HG03196 (cell line): ENCODE results near the gene MOV10L1.
"Not testable (repeated sequence)": the region's sequence is repeated elsewhere in the genome, so short reads cannot be mapped to it uniquely, and the experiment has no call there.

ENCODE experiments used
- ATAC-seq: cut with Tn5 transposase; IDR thresholded peaks from one replicate; pipeline ENCODE4 v1.9.1; 2021; ENCODE audit not compliant: unreplicated experiment

MOV10L1 gene

DNA sequence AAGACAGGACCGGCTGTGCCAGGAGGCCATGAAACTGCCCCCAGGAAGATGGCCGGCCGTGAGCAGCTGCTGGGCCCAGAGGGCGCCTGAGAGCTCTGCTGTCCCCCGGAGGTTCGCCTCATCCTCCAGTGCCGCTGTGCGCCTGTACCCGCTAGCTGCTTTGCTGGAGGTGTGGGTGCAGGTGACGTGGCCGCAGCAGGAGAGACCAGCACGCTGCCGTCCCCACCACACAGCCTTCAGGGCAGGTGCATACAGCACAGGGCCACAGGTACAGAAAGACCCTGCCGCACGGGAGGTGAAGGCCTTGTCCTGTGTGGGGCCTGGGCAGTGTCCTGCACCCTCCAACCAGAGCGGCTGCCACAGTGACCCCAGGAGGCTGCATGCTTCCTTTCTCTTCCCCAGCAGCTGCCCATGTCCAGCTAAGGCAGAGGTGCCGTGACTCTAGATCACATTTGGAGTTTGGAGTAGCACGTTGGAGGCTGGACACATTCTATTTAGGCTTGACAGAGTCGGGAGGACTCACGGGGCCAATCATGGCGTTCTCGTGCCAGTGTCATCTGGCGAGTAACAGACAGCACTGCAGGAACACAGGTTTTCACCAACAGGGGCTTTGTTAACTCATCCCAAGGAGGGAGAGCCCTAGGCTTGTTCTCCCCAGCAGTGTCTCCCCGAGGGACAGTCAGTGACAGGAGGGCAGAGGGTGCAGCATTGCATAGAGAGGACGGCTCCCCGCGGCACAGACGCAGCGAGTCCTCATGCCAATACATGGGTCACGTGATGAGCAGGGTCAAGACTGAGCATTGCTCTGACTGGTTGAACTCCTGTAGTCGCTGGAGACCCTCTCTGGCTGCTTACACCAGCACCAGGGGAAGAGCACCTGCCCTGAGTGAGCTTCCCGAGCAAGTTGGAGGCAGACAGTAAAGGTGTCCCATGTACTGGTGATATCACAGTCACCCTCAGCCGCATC, 62.0 kb downstream of the MOV10L1 start:
- ATAC-seq: no peak

DNA sequence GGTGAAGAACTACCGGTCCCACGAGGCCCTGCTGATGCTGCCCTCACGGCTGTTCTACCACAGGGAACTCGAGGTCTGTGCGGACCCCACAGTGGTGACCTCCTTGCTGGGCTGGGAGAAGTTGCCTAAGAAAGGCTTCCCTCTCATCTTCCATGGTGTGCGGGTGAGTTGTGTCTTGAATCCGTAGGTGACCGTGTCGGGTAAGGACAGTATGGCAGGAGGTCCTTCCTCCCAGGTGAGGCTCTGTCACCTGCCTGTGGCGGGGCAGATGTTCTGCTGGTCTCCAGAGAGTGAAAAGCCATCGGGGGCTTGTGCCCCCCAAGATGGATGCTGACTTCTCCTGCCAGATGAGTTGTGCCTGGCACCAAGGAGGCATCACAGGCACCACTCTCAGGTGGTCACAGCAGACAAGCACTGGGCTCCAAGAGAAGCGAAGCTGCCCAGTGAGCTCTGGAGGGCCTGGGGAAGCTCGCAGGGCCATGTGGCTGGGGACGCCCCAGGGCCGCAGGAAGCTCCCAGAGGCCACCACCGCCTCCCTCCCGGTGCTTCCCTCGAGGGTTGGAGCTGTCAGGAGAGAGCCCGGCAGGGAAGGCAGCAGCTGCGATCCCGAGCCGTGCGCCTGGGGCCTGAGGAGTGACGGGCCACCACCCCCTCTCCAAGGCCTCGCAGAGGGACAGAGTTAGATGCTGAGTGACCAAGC, 63.4 kb downstream of the MOV10L1 start:
- ATAC-seq: no peak

DNA sequence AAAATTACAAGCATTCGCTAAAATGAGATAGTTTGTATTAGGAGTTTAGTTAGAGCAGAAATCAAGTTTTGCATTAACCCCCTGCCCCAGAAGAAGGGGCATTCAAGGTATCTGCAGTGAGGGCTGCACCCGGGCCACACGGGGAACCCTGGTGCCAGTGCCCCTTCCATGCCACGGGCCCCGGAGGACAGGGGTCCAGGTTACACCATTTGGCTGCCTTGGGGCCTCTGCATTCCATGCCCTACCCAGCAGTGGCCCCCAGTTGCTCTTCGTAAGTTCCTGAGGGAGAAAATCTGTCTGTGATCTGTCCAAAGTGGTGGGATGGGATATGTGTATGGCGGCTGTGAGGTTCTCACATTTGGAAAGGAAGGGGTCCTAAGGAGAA, 63.9 kb downstream of the MOV10L1 start:
- no peak for ATAC-seq

DNA sequence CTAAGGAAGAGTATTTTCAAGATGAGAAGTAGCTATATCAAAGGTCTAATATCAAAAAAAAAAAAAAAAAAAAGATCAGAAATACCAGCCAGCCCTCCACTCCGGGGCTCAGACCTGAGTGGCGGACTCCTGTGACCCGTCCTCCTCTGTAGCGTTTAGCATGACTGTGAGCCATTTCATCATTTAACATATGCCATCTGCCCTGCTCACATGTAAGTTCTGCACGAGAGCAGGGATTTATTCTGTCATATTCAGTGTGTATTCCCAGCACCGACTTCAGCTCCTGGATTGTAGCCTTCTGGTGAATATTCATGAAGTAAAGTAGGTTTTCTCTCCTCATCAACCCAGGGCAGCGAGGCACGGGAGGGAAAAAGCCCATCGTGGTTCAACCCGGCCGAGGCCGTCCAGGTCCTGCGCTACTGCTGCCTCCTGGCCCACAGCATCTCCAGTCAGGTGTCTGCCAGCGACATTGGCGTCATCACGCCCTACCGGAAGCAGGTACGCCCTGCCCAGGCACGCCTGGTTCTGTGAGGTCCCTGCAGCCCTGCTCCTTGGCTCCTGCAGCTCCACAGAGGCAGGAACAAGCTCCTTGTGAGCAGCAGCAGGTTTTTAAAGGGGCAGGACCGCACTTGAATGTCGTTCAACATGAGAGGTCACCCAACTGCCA, 68.0 kb downstream of the MOV10L1 start:
- ATAC-seq: no peak

DNA sequence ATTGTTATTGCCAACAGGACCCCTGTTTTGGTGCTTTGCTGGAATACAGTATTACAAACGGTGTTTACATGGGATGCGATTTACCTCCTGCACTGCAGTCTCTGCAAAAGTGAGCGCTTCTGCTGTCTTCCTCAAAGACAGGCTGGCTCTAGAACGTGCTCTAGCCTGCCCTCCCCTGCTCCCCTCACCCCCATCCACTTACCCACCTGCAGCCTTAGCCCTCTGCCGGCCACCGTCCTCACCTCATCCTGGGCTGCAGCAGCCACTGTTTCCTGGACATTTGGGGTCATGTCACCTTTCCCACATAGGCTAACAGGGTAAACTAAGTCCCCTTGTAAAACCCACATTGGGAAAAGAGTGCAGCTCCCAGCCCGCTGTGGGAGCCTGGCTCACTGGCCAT, 71.1 kb downstream of the MOV10L1 start:
- no peak for ATAC-seq

DNA sequence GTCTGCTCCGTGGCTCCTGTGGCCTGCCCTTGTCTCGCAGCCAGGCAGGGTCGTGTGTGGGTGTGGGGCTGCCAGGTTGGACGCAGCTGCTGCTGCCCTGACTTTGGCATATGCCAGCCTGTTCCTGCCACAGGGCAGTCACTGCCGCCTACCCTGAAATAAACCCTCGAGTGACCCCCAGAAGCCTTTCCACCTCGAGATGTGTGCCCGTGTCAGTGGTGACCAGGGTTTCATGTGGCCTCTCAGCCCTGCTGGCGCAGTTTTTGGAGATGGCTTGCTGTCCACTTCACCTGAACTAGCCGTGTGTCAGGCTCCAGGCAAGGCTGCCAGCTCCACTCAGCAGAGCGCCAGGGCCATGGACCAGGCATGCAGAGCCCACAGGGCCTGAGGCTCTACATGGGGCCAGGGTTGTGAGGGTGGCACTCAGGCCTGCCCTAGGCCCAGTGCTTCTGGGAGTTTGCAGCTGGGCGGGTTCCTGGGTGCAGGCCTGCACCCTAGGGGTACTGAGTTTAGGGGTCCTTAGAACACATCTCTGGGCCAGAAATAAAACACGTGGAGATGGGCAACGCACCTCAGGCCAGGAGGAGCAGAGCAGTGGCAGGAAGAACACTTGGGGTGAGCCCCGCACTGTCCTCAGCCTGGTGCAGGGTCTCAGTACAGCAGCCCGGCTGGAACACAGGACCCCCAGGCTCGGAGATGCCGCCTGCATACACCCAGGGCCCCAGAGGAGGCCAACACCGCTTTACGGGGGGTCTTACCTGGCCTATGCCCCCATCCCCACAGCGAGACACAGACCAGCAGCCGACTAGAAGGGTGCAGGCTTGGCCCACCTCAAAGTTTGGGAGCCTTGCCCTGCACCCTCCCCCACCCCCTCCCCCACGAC, 71.9 kb downstream of the MOV10L1 start:
- ATAC-seq: no peak

DNA sequence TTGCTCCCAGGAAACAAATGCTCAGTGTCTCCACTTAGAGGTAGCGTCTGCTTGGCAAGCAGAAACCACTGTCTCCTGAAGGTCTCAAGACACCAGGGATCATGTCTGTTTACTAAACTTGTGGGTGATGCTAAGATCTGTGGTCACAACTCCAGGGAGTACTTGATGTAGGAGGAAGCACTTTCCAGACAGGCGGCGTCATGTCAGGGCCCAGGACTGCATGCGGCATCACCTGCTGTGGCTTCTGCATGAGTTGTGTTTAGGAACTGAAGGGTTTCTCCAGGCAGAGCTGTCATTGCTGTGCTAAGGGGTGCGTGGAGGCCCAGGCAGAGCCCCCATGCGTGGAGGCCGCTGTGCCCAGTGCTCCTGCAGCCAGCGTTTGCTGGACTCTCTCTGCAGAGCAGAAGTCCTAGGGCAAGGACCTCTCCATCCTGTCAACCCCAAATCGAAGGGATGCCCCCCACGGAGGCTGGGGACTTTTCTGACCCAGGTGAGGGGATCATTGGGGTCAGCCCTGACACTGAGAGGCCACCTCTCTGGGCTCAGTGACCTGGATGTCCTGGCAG, 72.7 kb downstream of the MOV10L1 start:
- ATAC-seq: no peak

DNA sequence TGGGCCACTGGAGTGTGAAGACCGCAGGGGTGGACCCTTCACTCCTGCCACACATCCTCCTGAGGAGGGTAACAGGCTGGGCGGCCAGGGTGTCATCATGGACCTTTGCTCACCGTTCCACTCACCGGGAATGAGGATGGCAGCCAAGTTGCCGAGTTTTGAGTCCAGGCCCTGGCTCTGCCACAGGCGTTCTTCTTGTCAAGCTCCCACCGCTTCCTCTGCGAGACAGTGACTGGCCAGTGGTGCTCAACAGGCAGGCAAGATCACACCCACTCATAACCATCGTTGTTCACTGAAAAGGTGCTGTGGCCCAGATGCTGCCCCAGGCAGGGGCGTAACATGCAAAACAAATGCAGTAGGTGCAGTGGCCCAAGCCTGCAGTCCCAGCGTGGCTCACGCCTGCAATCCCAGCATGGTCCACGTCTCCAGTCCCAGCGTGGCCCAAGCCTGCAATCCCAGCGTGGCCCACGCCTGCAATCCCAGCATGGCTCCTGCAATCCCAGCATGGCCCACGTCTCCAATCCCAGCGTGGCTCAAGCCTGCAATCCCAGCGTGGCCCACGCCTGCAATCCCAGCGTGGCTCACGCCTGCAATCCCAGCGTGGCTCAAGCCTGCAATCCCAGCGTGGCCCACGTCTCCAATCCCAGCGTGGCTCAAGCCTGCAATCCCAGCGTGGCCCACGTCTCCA, 75.8 kb downstream of the MOV10L1 start:
- ATAC-seq: no peak

DNA sequence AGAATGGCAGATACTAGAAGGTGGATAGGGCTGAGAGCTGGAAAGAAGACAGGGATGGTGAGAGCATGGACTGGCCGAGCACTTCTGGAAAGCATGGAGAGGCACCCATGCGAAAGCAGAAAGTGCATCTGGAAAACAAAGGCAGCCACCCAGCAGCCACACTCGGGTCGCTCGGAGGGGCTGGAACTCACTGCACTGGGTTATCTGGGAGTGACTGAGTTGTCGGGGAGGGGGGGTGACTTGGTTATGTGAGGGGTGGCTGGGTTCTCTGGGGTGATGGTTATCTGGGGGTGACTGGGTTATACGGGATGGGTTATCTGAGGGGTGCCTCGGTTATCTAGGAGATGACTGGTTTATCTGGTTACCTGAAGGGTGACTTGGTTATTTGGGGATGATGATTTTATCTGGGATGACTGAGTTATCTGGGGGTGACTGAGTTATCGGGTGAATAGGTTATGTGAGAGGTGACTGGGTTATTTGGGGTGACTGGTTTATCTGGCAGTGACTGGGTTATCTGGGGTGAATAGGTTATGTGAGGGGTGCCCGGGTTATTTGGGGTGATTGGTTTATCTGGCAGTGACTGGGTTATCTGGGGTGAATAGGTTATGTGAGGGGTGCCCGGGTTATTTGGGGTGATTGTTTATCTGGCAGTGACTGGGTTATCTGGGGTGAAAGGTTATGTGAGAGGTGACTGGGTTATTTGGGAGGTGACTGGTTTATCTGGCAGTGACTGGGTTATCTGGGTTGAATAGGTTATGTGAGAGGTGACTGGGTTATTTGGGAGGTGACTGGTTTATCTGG, 78.1 kb downstream of the MOV10L1 start:
- ATAC-seq: no peak

DNA sequence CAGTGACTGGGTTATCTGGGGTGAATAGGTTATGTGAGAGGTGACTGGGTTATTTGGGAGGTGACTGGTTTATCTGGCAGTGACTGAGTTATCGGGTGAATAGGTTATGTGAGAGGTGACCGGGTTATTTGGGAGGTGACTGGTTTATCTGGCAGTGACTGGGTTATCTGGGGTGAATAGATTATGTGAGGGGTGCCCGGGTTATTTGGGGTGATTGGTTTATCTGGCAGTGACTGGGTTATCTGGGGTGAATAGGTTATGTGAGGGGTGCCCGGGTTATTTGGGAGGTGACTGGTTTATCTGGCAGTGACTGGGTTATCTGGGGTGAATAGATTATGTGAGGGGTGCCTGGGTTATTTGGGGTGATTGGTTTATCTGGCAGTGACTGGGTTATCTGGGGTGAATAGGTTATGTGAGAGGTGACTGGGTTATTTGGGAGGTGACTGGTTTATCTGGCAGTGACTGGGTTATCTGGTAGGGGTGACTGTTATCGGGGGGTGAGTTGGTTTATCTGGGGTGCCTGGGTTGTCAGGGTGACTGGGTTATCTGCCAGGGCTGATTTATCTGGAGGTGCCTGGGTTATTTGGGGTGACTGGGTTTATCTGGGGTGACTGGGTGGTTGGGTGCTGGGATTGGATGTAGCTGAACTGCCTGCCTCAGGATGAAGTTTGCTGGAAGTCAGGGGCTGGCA, 78.8 kb downstream of the MOV10L1 start:
- not testable (repeated sequence) for ATAC-seq

DNA sequence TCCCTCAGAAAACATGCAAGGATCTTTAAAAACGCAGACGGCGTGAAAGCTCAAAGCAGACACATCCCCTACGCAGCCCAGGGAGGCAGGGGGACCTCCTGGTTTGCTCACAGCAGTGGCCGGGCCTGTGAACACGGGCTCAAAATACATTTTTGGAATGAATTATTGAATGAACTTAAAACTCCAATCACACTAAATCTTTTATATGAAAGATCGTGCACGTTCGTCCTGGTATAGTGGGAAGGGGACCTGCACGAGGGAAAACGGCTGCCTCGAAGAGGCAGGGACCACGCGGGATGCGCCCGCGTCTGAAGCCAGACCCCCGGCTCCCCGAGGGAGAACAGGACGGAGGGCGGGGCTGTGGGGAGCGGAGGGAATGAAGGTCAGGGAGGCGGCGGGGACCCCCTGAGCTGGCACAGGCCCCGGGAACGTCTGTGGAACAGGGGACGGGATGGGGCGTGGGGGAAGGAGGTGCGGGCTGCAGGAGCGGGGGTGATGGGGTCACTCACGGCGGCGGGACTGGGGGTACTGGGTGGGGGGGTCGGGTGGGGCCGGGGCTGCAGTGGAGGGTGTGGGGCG, 79.5 kb downstream of the MOV10L1 start:
- no peak for ATAC-seq

DNA sequence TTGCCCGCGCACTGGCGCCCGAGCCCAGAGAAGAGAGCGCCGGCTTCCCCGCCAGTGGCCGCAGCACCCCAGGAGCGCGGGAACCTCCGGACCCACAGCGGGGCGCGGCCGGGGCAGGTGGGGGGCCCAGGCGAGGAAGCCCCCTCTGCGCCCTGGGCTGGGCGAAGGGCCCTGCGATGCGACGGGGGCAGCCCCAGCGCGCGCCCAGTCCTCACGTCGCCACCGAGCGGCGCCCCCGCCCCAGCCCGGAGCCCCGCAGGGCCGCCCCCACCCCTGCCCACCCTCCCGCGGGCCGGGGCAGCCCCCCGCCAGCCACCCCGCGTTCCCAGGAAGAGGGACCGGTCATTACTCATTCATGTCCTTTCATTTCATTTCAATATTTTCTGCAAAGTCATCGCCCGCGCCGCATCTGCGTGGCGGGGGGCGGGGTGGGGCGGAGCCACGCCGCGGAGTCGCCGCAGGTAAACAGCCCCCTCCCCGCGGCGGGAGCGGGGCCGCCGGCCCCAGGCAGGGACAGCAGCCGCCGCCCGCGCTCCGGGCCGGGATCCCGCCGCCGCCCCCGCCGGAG, 80.1 kb downstream of the MOV10L1 start:
- no peak for ATAC-seq

DNA sequence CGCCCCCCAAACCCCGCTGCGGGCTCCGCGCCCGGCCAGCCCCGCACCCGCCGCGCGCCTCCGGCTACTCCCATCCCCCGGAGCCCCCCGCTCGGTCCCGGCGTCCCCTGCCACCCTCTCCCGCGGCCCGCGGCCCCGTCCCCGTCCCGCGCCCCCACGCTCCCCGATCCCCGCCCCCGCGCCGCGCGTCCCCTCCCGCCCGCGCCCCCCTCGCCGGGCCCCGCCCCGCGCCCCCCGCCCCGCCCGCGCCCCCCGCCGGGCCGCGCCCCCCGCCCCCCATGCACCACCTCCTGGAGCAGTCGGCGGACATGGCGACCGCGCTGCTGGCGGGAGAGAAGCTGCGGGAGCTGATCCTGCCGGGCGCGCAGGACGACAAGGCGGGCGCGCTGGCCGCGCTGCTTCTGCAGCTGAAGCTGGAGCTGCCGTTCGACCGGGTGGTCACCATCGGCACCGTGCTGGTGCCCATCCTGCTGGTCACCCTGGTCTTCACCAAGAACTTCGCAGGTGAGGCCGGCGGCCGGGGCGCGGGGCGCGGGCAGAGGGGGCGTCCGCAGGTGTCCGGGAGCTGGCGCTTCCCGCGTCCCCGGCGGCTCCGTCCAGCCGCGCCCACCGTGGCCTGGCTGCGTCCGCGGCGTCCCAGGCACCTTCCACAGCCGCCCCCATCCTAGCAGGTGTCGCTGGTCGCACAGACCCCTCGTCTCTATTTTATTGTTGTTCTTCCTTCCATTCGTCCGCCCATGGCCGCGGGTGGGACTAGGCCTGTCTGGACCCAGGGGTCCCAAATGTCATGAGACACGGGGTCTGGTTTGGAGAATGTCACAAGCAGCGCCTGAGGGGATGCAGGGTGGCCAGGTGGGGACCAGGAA, 80.9 kb downstream of the MOV10L1 start, which contains the start of gene PANX2:
PANX2 (plus strand) TSS at position 279 of the 866 bp plus-strand sequence; CDS start at position 279, 0 bp downstream.
- no peak for ATAC-seq

DNA sequence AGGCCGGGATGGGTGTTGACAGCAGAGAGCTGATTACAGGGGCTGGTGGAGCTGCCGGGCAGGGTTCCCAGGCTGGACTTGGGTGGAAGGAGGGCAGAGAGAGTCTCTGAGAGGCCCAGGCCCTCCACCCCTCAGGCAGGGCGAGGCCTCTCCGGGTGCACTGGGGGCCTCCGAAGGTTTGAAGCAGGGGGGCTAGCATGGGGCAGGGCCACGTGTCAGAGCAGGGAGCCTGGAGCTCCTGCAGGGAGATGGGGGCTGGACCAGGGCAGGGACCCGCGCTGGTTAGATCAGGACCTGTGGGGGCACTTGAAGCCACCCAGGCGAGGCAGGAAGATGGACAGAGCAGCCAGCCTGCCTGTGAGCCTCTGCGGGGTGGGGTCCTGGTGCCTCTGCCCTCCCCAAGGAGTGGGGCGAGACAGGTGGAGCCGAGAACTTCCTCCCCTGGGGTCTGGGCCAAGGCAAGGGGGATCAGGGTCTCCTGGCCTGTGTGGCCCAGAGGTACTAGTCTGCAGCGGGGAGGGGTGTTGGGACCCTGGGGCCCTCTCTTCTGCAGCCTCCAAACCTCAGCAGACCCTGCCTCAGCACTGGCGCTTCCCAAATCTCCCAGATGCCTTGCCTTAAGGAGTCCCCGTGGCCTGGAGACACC, 81.6 kb downstream of the MOV10L1 start:
- ATAC-seq: no peak

DNA sequence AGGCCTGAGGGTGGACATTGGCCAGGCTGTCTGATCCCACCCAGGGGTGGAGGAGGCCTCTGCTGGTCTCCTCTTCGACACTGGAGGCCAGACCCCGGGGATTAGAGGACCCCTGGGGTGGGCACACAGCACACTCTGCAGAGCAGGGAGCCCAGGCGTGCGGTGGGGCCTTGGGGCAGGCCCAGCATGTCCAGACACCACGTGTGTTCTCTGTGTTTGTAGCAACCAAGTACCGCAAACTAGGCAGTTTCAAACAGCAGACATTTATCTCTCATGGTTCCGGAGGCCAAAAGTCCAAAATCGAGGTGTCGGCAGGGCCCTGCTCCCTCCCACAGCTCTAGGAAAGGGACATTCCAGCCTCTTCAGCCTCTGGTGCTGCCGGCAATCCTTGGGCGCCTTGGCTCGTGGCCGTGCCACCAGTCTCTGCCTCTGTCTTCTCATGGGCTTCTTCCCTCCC, 82.2 kb downstream of the MOV10L1 start:
- no peak for ATAC-seq
